Coronary artery (tissue), 2 donors: ENCODE measurements around the gene EFCAB14.
"Not testable (repeated sequence)": the region's sequence is repeated elsewhere in the genome, so short reads cannot be mapped to it uniquely, and the experiment has no call there.

Experiments used
- DNase-seq: peaks from one replicate; pipeline ENCODE4 v3.0.0-alpha.2; 2017; ENCODE audit warnings: low spot score
- H3K27ac ChIP-seq, 2 donors: fragments of 200-600 bp; sonication (generic); one replicate each; pipeline ENCODE4 v1.5.1; 2016 to 2019
- H3K4me3 ChIP-seq: fragments of 200-600 bp; sonication (generic); 2 replicates; pipeline ENCODE4 v1.5.1; 2016; ENCODE audit warnings: mild to moderate bottlenecking, moderate library complexity
- TF ChIP-seq, protein P1 (sequence below): fragments of 200-600 bp; sonication (generic); IDR thresholded peaks from one replicate; pipeline ENCODE4 v1.5.1; 2019; ENCODE audit warnings: antibody characterized with exemption

EFCAB14 gene

GRCh38 chr1:46705408-46705807 lies 13.5 kb downstream of the EFCAB14 start:
- no peak for DNase-seq
- no peak overlapping the region for H3K27ac ChIP-seq

GRCh38 chr1:46703927-46704641 lies 14.8 kb downstream of the EFCAB14 start:
- DNase-seq, result no peak
- Histone ChIP-seq H3K27ac (no peak overlapping the region), H3K4me3 (no peak overlapping the region)
- TF ChIP-seq, protein P1, sequence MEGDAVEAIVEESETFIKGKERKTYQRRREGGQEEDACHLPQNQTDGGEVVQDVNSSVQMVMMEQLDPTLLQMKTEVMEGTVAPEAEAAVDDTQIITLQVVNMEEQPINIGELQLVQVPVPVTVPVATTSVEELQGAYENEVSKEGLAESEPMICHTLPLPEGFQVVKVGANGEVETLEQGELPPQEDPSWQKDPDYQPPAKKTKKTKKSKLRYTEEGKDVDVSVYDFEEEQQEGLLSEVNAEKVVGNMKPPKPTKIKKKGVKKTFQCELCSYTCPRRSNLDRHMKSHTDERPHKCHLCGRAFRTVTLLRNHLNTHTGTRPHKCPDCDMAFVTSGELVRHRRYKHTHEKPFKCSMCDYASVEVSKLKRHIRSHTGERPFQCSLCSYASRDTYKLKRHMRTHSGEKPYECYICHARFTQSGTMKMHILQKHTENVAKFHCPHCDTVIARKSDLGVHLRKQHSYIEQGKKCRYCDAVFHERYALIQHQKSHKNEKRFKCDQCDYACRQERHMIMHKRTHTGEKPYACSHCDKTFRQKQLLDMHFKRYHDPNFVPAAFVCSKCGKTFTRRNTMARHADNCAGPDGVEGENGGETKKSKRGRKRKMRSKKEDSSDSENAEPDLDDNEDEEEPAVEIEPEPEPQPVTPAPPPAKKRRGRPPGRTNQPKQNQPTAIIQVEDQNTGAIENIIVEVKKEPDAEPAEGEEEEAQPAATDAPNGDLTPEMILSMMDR, result no peak

More at GRCh38 chr1:46705408-46705807, 13.5 kb downstream of the EFCAB14 start:
- TF ChIP-seq, protein P1, result no peak
- no peak overlapping the region for H3K4me3 ChIP-seq

GRCh38 chr1:46699666-46700065 lies 19.2 kb downstream of the EFCAB14 start:
- DNase-seq, result no peak
- H3K4me3 ChIP-seq, result no peak overlapping the region
- no peak overlapping the region for H3K27ac ChIP-seq
- TF ChIP-seq, protein P1, result no peak

GRCh38 chr1:46697053-46697452 lies 21.9 kb downstream of the EFCAB14 start:
- TF ChIP-seq, protein P1, result no peak
- Histone ChIP-seq H3K4me3 (no peak overlapping the region), H3K27ac (no peak overlapping the region)
- DNase-seq, result no peak

GRCh38 chr1:46694676-46695075 lies 24.2 kb downstream of the EFCAB14 start:
- not testable (repeated sequence) for DNase-seq, H3K27ac ChIP-seq, H3K4me3 ChIP-seq

- no peak overlapping the region for H3K27ac ChIP-seq
These were observed 25.8 kb downstream of the EFCAB14 start for GRCh38 chr1:46692811-46693770.

More at GRCh38 chr1:46692811-46693770, 25.8 kb downstream of the EFCAB14 start:
- H3K4me3 ChIP-seq, result no peak overlapping the region
- TF ChIP-seq, protein P1, result no peak
- no peak for DNase-seq
